ENCODE measurements around the gene ELMO1. TPM values are rescaled to one million over a fixed set of nuclear protein-coding genes. Genes with fewer than 3 reads are reported as not detected.

Gene ELMO1
- total RNA-seq, 1 donor from 2014 or later, result 53.8 TPM

DNA sequence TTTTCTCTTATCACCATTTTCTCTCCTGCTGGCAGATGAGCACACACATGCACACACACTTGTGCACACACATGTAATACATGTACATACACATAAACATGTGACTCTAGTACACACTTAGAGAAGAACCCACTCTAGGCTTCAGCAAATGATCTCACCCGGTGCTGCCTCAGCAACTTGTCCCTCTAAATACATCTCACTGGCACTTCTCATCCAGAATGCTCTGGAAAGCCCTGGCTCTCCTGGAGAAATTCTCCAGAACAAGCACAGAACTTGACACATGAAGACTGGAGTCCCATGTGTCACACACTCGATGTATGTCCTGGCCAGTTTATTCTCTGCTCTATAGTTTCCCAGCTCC, 254.9 kb downstream of the ELMO1 start:
- no peak overlapping the region for H3K27ac ChIP-seq
- H3K27me3 ChIP-seq, result no peaks in the 10 kb centered on the region
- DNase-seq (no peak), ATAC-seq (no peak)
- H3K36me3 ChIP-seq, result peaks cover 14% of the 10 kb centered on the region
- intact Hi-C loops (cut with DNase I), result no loop called here
- no peaks in the 10 kb centered on the region for H3K9me3 ChIP-seq
- no peak overlapping the region for H3K4me3 ChIP-seq
- H3K4me1 ChIP-seq, result peaks cover 3% of the 10 kb centered on the region
- TF ChIP-seq, protein P1, sequence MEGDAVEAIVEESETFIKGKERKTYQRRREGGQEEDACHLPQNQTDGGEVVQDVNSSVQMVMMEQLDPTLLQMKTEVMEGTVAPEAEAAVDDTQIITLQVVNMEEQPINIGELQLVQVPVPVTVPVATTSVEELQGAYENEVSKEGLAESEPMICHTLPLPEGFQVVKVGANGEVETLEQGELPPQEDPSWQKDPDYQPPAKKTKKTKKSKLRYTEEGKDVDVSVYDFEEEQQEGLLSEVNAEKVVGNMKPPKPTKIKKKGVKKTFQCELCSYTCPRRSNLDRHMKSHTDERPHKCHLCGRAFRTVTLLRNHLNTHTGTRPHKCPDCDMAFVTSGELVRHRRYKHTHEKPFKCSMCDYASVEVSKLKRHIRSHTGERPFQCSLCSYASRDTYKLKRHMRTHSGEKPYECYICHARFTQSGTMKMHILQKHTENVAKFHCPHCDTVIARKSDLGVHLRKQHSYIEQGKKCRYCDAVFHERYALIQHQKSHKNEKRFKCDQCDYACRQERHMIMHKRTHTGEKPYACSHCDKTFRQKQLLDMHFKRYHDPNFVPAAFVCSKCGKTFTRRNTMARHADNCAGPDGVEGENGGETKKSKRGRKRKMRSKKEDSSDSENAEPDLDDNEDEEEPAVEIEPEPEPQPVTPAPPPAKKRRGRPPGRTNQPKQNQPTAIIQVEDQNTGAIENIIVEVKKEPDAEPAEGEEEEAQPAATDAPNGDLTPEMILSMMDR (IDR thresholded peaks at IDR 0.05), result no peak

- TF ChIP-seq, protein P1 (IDR thresholded peaks at IDR 0.05), result no peak
- Histone ChIP-seq H3K36me3 (peaks cover 14% of the 10 kb centered on the region), H3K4me3 (no peak overlapping the region), H3K9me3 (no peaks in the 10 kb centered on the region), H3K27ac (no peak overlapping the region), H3K27me3 (no peaks in the 10 kb centered on the region), H3K4me1 (peaks cover 3% of the 10 kb centered on the region)
- DNase-seq (no peak), ATAC-seq (no peak)
- intact Hi-C loops (cut with DNase I), result no loop called here
Observed at GRCh38 chr7:37193087-37193774, 255.4 kb downstream of the ELMO1 start.

DNA sequence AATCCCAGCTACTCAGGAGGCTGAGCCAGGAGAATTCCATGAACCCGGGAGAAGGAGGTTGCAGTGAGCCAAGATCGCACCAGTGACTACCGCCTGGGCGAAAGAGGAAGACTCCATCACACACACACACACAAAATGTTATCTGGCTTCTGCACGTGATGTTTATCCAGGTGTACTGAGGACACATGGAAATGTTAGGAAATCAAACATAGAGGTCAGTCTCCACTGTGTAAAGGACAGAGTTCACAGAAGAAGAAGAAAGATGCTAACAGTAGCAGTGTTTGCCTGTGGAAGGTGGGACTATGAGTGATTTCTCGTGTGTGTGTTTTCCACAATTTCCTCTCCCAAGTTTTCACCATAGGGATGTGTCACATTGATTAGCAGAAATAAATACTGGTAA, 256.9 kb downstream of the ELMO1 start:
- no peaks in the 10 kb centered on the region for H3K9me3 ChIP-seq
- TF ChIP-seq, protein P1 (IDR thresholded peaks at IDR 0.05), result no peak
- intact Hi-C loops (cut with DNase I), result no loop called here
- no peak overlapping the region for H3K27ac ChIP-seq
- H3K27me3 ChIP-seq, result no peaks in the 10 kb centered on the region
- ATAC-seq, result no peak
- H3K4me1 ChIP-seq, result peaks cover 2% of the 10 kb centered on the region
- peaks cover 9% of the 10 kb centered on the region for H3K36me3 ChIP-seq
- DNase-seq, result no peak
- no peak overlapping the region for H3K4me3 ChIP-seq

DNA sequence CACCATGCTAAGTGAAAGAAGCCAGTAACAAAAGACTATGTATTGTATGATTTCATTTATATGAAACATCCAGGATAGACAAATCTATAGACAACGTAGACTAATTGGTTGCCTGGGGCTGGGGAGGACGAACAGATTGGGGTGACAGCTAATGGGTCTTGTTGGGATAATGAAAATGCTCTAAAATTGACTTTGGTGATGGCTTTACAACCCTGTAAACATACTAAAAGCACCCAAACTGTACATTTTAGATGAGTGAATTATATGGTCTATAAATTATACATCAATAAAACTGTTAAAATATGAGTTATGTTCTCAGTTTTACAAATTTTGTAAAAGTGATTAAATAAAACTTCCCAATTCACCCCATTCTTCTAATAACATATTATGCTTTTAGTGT, 261.5 kb downstream of the ELMO1 start:
- Histone ChIP-seq H3K9me3 (no peaks in the 10 kb centered on the region), H3K27ac (no peak overlapping the region), H3K4me1 (no peaks in the 10 kb centered on the region), H3K4me3 (no peak overlapping the region), H3K36me3 (no peaks in the 10 kb centered on the region), H3K27me3 (no peaks in the 10 kb centered on the region)
- ATAC-seq (no peak), DNase-seq (no peak)
- TF ChIP-seq, protein P1 (IDR thresholded peaks at IDR 0.05), result no peak
- intact Hi-C loops (cut with DNase I), result loop anchor here (10.0 kb wide), 1 partner anchor 212 kb away; no protein-coding TSS in a partner anchor

DNA sequence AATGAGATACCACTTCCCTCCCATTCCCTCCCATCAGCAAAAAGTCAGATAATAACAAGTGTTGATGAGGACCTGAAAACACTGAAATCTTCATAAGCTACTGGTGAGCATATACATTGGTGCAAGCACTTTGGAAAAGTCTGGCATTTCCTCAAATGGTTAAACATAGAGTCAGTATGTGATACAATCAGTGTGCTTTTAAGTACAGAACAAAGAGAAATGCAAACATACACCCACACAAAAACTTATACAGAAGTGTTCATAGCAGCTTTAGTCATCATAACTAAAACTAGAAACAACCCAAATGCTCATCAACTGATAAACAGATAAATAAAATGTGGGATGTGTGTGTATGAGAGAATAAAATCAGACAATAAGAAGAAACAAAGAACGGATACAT, 261.9 kb downstream of the ELMO1 start:
- TF ChIP-seq, protein P1 (IDR thresholded peaks at IDR 0.05), result no peak
- ATAC-seq (no peak), DNase-seq (no peak)
- Histone ChIP-seq H3K4me3 (no peak overlapping the region), H3K27ac (no peak overlapping the region), H3K4me1 (no peaks in the 10 kb centered on the region), H3K9me3 (no peaks in the 10 kb centered on the region), H3K36me3 (no peaks in the 10 kb centered on the region), H3K27me3 (no peaks in the 10 kb centered on the region)
- intact Hi-C loops (cut with DNase I), result loop anchor here (10.0 kb wide), 1 partner anchor 212 kb away; no protein-coding TSS in a partner anchor
